ENCODE results near the gene NSMCE1.

NSMCE1 gene

DNA sequence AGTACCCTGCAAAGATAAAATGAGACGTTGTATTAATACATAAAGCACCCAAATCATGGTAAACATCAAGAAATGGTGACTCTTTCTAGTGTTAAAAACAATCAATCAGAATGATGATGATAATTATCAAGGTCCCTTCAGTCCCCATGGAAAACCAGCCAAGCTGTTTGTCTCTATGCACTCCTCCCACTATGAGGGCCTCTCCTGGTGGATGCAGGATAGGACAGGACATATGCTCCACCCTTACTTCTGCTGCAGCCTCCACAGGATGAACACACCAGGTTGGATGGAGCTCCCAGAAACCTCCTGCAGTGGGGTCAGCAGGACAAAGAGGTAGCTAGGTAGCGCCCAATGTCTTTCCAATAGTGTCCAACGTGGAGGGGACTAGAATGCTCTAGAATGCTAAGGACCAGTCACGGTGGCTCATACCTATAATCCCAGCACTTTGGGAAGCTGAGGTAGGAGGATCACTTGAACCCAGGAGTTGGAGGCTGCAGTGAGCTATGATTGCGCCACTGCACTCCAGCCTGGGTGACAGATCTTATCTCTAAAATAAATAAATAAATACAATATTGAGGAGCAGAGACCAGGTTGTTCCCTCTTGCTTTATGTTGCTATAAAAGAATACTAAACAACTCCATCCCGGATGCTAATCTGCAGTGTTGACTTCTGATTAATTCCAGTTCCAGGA lies 75.1 kb downstream of the NSMCE1 start:
- peak; percentile 56 for ATAC-seq
- TF ChIP-seq ZNF565 (CRISPR knock-in tag; conservative IDR thresholded peaks at IDR 0.05; ENCODE audit: low read depth) (no peak), CSDC2 (CRISPR knock-in tag; IDR thresholded peaks at IDR 0.05) (no peak), ZC3H10 (CRISPR knock-in tag; IDR thresholded peaks at IDR 0.05) (no peak), ARNTL (CRISPR knock-in tag; IDR thresholded peaks at IDR 0.05; ENCODE audit: borderline replicate concordance, low read depth) (no peak), OSR1 (CRISPR knock-in tag; IDR thresholded peaks at IDR 0.05) (no peak), ZNF70 (CRISPR knock-in tag; IDR thresholded peaks at IDR 0.05) (no peak), BACH2 (CRISPR knock-in tag; IDR thresholded peaks at IDR 0.05; ENCODE audit: borderline replicate concordance) (no peak)

DNA sequence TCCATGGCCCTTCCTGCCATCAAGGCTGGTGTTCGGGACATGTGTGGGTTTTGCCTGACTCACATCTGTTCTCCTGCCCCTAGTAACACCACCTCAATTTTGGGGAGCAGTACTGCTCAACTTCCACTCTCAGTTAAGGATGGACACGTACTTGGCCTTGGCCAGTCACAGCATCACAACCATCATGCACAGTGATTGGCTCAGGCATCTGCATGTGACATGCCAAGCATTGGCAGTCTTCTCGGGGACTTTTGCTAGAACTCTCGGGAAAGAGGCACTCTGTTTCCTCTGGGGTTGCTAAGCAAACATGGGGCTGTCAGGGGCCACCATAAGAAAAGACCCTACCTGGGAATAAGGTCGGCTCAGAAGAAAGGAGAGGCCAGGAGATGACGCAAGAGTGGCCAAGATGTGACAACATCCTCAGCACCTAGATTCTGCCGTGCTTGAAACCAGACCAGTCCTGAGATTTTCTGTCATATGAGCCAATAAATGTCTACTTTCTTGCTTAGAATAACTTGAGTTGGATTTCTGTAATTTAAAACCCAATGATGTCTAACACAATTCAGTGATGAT lies 77.1 kb downstream of the NSMCE1 start:
- ATAC-seq: no peak
- TF ChIP-seq ISL1 (CRISPR knock-in tag; IDR thresholded peaks at IDR 0.05) (no peak), ZC3H10 (CRISPR knock-in tag; IDR thresholded peaks at IDR 0.05) (no peak), ZNF565 (CRISPR knock-in tag; conservative IDR thresholded peaks at IDR 0.05; ENCODE audit: low read depth) (no peak), ZFP3 (CRISPR knock-in tag; IDR thresholded peaks at IDR 0.05) (no peak), OSR1 (CRISPR knock-in tag; IDR thresholded peaks at IDR 0.05) (no peak), ZNF8 (CRISPR knock-in tag; IDR thresholded peaks at IDR 0.05) (no peak), PPARA (CRISPR knock-in tag; IDR thresholded peaks at IDR 0.05; ENCODE audit: borderline replicate concordance) (no peak), SNAI2 (CRISPR knock-in tag; IDR thresholded peaks at IDR 0.05) (no peak)
- TF ChIP-seq, protein P1, sequence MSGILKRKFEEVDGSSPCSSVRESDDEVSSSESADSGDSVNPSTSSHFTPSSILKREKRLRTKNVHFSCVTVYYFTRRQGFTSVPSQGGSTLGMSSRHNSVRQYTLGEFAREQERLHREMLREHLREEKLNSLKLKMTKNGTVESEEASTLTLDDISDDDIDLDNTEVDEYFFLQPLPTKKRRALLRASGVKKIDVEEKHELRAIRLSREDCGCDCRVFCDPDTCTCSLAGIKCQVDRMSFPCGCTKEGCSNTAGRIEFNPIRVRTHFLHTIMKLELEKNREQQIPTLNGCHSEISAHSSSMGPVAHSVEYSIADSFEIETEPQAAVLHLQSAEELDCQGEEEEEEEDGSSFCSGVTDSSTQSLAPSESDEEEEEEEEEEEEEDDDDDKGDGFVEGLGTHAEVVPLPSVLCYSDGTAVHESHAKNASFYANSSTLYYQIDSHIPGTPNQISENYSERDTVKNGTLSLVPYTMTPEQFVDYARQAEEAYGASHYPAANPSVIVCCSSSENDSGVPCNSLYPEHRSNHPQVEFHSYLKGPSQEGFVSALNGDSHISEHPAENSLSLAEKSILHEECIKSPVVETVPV (CRISPR knock-in tag; IDR thresholded peaks at IDR 0.05): no peak
- TF ChIP-seq, protein P2, sequence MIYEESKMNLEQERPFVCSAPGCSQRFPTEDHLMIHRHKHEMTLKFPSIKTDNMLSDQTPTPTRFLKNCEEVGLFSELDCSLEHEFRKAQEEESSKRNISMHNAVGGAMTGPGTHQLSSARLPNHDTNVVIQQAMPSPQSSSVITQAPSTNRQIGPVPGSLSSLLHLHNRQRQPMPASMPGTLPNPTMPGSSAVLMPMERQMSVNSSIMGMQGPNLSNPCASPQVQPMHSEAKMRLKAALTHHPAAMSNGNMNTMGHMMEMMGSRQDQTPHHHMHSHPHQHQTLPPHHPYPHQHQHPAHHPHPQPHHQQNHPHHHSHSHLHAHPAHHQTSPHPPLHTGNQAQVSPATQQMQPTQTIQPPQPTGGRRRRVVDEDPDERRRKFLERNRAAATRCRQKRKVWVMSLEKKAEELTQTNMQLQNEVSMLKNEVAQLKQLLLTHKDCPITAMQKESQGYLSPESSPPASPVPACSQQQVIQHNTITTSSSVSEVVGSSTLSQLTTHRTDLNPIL (CRISPR knock-in tag; IDR thresholded peaks at IDR 0.05; ENCODE audit: low read depth): no peak

DNA sequence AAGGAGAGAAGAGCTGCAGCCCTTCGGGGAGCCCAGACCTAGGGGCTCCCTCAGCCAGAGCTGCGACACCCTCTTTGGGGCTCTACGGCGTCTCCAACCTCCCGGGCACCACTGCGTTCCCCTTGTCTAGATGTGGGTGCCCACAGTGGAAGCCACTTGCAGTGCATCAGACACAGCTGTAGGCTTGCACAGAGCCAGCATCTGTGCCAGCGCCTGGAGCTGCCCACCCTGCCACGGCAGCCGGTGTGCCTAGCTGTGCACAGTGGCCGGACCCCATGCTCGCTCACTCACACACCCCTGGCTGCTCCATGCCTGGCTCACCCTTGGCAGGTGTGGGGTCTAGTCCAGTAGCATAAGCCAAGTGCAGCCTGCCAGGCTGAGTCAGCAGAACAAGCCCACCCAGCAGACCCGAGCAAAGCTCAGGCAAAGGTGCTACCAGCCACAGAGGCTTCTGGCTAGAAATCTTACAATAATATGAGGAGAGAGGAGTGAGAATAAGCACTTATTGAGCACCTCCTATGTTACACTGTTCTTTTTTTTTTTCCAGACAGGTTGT lies 78.2 kb downstream of the NSMCE1 start:
- ATAC-seq: no peak

More for the DNA sequence above, 78.2 kb downstream of the NSMCE1 start:
- TF ChIP-seq, protein P3, sequence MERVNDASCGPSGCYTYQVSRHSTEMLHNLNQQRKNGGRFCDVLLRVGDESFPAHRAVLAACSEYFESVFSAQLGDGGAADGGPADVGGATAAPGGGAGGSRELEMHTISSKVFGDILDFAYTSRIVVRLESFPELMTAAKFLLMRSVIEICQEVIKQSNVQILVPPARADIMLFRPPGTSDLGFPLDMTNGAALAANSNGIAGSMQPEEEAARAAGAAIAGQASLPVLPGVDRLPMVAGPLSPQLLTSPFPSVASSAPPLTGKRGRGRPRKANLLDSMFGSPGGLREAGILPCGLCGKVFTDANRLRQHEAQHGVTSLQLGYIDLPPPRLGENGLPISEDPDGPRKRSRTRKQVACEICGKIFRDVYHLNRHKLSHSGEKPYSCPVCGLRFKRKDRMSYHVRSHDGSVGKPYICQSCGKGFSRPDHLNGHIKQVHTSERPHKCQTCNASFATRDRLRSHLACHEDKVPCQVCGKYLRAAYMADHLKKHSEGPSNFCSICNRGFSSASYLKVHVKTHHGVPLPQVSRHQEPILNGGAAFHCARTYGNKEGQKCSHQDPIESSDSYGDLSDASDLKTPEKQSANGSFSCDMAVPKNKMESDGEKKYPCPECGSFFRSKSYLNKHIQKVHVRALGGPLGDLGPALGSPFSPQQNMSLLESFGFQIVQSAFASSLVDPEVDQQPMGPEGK (CRISPR knock-in tag; IDR thresholded peaks at IDR 0.05; ENCODE audit: borderline replicate concordance): no peak
- TF ChIP-seq, protein P4, sequence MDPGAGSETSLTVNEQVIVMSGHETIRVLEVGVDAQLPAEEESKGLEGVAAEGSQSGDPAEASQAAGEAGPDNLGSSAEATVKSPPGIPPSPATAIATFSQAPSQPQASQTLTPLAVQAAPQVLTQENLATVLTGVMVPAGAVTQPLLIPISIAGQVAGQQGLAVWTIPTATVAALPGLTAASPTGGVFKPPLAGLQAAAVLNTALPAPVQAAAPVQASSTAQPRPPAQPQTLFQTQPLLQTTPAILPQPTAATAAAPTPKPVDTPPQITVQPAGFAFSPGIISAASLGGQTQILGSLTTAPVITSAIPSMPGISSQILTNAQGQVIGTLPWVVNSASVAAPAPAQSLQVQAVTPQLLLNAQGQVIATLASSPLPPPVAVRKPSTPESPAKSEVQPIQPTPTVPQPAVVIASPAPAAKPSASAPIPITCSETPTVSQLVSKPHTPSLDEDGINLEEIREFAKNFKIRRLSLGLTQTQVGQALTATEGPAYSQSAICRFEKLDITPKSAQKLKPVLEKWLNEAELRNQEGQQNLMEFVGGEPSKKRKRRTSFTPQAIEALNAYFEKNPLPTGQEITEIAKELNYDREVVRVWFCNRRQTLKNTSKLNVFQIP (CRISPR knock-in tag; IDR thresholded peaks at IDR 0.05; ENCODE audit: borderline replicate concordance, low read depth): no peak
- TF ChIP-seq, protein P2 (CRISPR knock-in tag; IDR thresholded peaks at IDR 0.05; ENCODE audit: low read depth): no peak

All from SK-N-SH treated with all-trans-retinoic acid at 6 μM for 48 hours (cell line).